CD4-positive, alpha-beta T cell treated with Interleukin-6 for 4 hours (primary cell): ENCODE results near the gene RNF14.
"Not testable (repeated sequence)": the region's sequence is repeated elsewhere in the genome, so short reads cannot be mapped to it uniquely, and the experiment has no call there.

ENCODE experiments used
- DNase-seq: peaks from one replicate; pipeline ENCODE4 v3.0.0-alpha.2; 2020; ENCODE audit warnings: mixed read lengths

RNF14 gene

GRCh38 chr5:141968914-141969608 lies at the start of gene RNF14:
TSS of gene RNF14 (plus strand) at chr5:141969105. CDS start at chr5:141973589, 4,484 bp downstream.
- DNase-seq, result peak; percentile 95

GRCh38 chr5:141919218-141920119 lies 49.4 kb upstream of the RNF14 start:
- DNase-seq, result no peak

- no peak for DNase-seq
Measured at GRCh38 chr5:141920771-141921170, 48.1 kb upstream of the RNF14 start.

GRCh38 chr5:141922827-141923447 lies 46.0 kb upstream of the RNF14 start:
- DNase-seq, result not testable (repeated sequence)

GRCh38 chr5:141923448-141924313 lies 45.2 kb upstream of the RNF14 start, which contains the start of gene DELE1:
TSS of gene DELE1 (plus strand) at chr5:141923871. CDS start at chr5:141923942, 71 bp downstream.
- peak; percentile 92 for DNase-seq

GRCh38 chr5:141926434-141926833 lies 42.5 kb upstream of the RNF14 start:
- DNase-seq, result no peak

- DNase-seq, result no peak
Measured at GRCh38 chr5:141928051-141928450, 40.9 kb upstream of the RNF14 start.

- DNase-seq, result no peak
Measured at GRCh38 chr5:141929398-141930058, 39.4 kb upstream of the RNF14 start.

- DNase-seq, result no peak
Measured at GRCh38 chr5:141931694-141932093, 37.2 kb upstream of the RNF14 start.

GRCh38 chr5:141933151-141933550 lies 35.8 kb upstream of the RNF14 start:
- DNase-seq, result no peak

GRCh38 chr5:141934099-141934844 lies 34.6 kb upstream of the RNF14 start:
- DNase-seq, result no peak

- DNase-seq, result no peak
Measured at GRCh38 chr5:141935538-141935937, 33.4 kb upstream of the RNF14 start.

GRCh38 chr5:141940695-141941271 lies 28.1 kb upstream of the RNF14 start:
- no peak for DNase-seq

- DNase-seq, result no peak
Measured at GRCh38 chr5:141941307-141941706, 27.6 kb upstream of the RNF14 start.

GRCh38 chr5:141941779-141942178 lies 27.1 kb upstream of the RNF14 start:
- no peak for DNase-seq

- no peak for DNase-seq
Measured at GRCh38 chr5:141942185-141942857, 26.6 kb upstream of the RNF14 start.

GRCh38 chr5:141944076-141944475 lies 24.8 kb upstream of the RNF14 start:
- no peak for DNase-seq

- no peak for DNase-seq
Measured at GRCh38 chr5:141945511-141946051, 23.3 kb upstream of the RNF14 start.

- no peak for DNase-seq
Measured at GRCh38 chr5:141947316-141947715, 21.6 kb upstream of the RNF14 start.

- no peak for DNase-seq
Measured at GRCh38 chr5:141948812-141949211, 20.1 kb upstream of the RNF14 start.
